Panc1 (cell line): ENCODE data around the gene ERG28.

Experiments
- POLR2AphosphoS5 ChIP-seq: IDR thresholded peaks from 2 replicates; pipeline ENCODE4 v1.6.1; 2012; ENCODE audit warnings: mild to moderate bottlenecking, low read depth, low read length, moderate library complexity
- REST ChIP-seq, 2 experiments: IDR thresholded peaks; 2 replicates each; pipeline ENCODE4 v1.6.1; 2011 to 2012; ENCODE audit warnings: low read depth in 2 of 2, control low read depth in 1 of 2, low read length in 1 of 2, mild to moderate bottlenecking in 1 of 2, moderate library complexity in 1 of 2; ENCODE audit not compliant: insufficient read depth in 1 of 2
- SIN3A ChIP-seq: IDR thresholded peaks from 2 replicates; pipeline ENCODE4 v1.6.1; 2012; ENCODE audit warnings: low read depth, mild to moderate bottlenecking, low read length, moderate library complexity, borderline replicate concordance; ENCODE audit not compliant: insufficient read depth
- TCF7L2 ChIP-seq: IDR thresholded peaks from 2 replicates; pipeline ENCODE4 v1.6.1; 2011; ENCODE audit warnings: mild to moderate bottlenecking, low read depth, low read length, inconsistent platforms
- TF ChIP-seq, protein P1 (sequence below): fragments of 450-650 bp; IDR thresholded peaks from 2 replicates; pipeline ENCODE4 v1.5.1; 2017; ENCODE audit warnings: mild to moderate bottlenecking

DNA sequence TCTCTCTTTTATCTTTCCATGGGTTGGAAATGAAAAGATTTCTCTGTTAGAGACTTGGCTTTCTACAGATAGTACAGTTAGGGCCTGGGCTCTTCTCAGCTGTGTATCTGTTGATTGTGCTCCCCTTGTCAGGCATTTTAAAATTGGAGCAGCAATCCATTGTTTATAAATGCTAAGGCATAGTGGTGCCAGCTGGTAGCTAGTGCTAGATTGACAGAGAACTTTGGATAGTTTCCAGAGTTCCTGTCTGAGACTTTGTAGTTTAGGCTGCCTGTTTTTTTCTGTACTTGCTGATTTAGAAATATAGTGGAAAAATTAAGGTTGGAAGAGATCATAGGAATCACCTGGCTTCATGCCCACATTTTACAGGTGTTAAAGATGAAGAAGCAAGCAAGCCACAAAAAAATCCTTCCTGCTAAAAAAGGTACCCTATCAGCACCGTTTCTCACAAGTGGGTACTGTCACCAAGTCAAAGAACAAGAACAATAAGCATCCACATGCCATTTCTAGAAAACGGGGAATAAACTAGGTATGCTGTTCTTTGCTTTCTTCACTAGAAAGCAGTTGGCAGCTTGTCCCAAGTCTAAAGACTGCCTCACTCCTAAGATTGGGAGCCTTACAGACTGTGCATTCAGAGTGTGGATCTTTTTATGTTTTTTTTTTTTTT is 6.6 kb upstream of the ERG28 start:
- TF ChIP-seq, protein P1, sequence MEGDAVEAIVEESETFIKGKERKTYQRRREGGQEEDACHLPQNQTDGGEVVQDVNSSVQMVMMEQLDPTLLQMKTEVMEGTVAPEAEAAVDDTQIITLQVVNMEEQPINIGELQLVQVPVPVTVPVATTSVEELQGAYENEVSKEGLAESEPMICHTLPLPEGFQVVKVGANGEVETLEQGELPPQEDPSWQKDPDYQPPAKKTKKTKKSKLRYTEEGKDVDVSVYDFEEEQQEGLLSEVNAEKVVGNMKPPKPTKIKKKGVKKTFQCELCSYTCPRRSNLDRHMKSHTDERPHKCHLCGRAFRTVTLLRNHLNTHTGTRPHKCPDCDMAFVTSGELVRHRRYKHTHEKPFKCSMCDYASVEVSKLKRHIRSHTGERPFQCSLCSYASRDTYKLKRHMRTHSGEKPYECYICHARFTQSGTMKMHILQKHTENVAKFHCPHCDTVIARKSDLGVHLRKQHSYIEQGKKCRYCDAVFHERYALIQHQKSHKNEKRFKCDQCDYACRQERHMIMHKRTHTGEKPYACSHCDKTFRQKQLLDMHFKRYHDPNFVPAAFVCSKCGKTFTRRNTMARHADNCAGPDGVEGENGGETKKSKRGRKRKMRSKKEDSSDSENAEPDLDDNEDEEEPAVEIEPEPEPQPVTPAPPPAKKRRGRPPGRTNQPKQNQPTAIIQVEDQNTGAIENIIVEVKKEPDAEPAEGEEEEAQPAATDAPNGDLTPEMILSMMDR, result no peak
- no peak for TF ChIP-seq POLR2AphosphoS5
- no peak for TF ChIP-seq REST (IDR thresholded peaks at IDR 0.05; ENCODE audit: insufficient read depth in 1 of 2, low read depth in 2 of 2, low read length in 1 of 2)
- no peak for TF ChIP-seq SIN3A
- no peak for TF ChIP-seq TCF7L2
